Sigmoid colon (tissue), 4 donors: ENCODE measurements around the gene IL12RB2.

Experiments
- CTCF ChIP-seq, 4 experiments: fragments of 450-650 bp in 3 of 4; fragments of 200-600 bp in 1 of 4; IDR thresholded peaks; one replicate each; pipeline ENCODE4 v1.5.1; 2016 to 2019; ENCODE audit warnings: antibody characterized with exemption in 4 of 4, mild to moderate bottlenecking in 3 of 4, moderate library complexity in 2 of 4
- EP300 ChIP-seq, 4 donors: sonication (generic); formaldehyde crosslinking; IDR thresholded peaks; one replicate each; pipeline ENCODE4 v1.6.1; 2017; ENCODE audit warnings: antibody characterized with exemption in 4 of 4
- POLR2A ChIP-seq, 2 donors: fragments of 450-650 bp; IDR thresholded peaks; one replicate each; pipeline ENCODE4 v1.6.1; 2016; ENCODE audit warnings: antibody characterized with exemption in 2 of 2, mild to moderate bottlenecking in 2 of 2, moderate library complexity in 2 of 2

- no peak for TF ChIP-seq POLR2A (IDR thresholded peaks at IDR 0.05)
- no peak for TF ChIP-seq CTCF (IDR thresholded peaks at IDR 0.05)
- TF ChIP-seq EP300 (IDR thresholded peaks at IDR 0.05): no peak
These were observed 76.4 kb downstream of the IL12RB2 start for GRCh38 chr1:67383999-67384638.
